ENCODE results near the gene MAP3K13.
"Not testable (repeated sequence)": the region's sequence is repeated elsewhere in the genome, so short reads cannot be mapped to it uniquely, and the experiment has no call there.

Gene MAP3K13

GRCh38 chr3:185400866-185401265 lies 37.9 kb downstream of the MAP3K13 start:
- DNase-seq = no peak

- no peak for DNase-seq
Observed at GRCh38 chr3:185401319-185401955, 38.5 kb downstream of the MAP3K13 start.

- peak; percentile 22 for DNase-seq
Observed at GRCh38 chr3:185402561-185402960, 39.6 kb downstream of the MAP3K13 start.

GRCh38 chr3:185403002-185403401 lies 40.1 kb downstream of the MAP3K13 start:
- DNase-seq = no peak

GRCh38 chr3:185405243-185405642 lies 42.3 kb downstream of the MAP3K13 start:
- no peak for DNase-seq

GRCh38 chr3:185405664-185406063 lies 42.7 kb downstream of the MAP3K13 start:
- DNase-seq = no peak

GRCh38 chr3:185406121-185406620 lies 43.2 kb downstream of the MAP3K13 start:
- DNase-seq = no peak

- no peak for DNase-seq
Observed at GRCh38 chr3:185409957-185410356, 47.0 kb downstream of the MAP3K13 start.

- no peak for DNase-seq
Observed at GRCh38 chr3:185411133-185411532, 48.2 kb downstream of the MAP3K13 start.

- DNase-seq = no peak
Observed at GRCh38 chr3:185416513-185416912, 53.6 kb downstream of the MAP3K13 start.

- not testable (repeated sequence) for DNase-seq
Observed at GRCh38 chr3:185418561-185418977, 55.6 kb downstream of the MAP3K13 start.

GRCh38 chr3:185420762-185421161 lies 57.8 kb downstream of the MAP3K13 start:
- DNase-seq = no peak

- no peak for DNase-seq
Observed at GRCh38 chr3:185421577-185422232, 58.8 kb downstream of the MAP3K13 start.

GRCh38 chr3:185422677-185423076 lies 59.7 kb downstream of the MAP3K13 start:
- DNase-seq = no peak

GRCh38 chr3:185423178-185423577 lies 60.2 kb downstream of the MAP3K13 start:
- DNase-seq = no peak

GRCh38 chr3:185424435-185424834 lies 61.5 kb downstream of the MAP3K13 start:
- no peak for DNase-seq

GRCh38 chr3:185430375-185430774 lies 67.4 kb downstream of the MAP3K13 start:
- no peak for DNase-seq

- DNase-seq = no peak
Observed at GRCh38 chr3:185439745-185440466, 77.0 kb downstream of the MAP3K13 start.

GRCh38 chr3:185442031-185442430 lies 79.1 kb downstream of the MAP3K13 start:
- DNase-seq = no peak

GRCh38 chr3:185444329-185444728 lies 81.4 kb downstream of the MAP3K13 start:
- DNase-seq = no peak

- no peak for DNase-seq
Observed at GRCh38 chr3:185448107-185448506, 85.2 kb downstream of the MAP3K13 start.

GRCh38 chr3:185451432-185451831 lies 88.5 kb downstream of the MAP3K13 start:
- not testable (repeated sequence) for DNase-seq

GRCh38 chr3:185457376-185457775 lies 94.4 kb downstream of the MAP3K13 start:
- no peak for DNase-seq

- no peak for DNase-seq
Observed at GRCh38 chr3:185460309-185460708, 97.4 kb downstream of the MAP3K13 start.
